A673 (cell line): ENCODE measurements around the gene SBF2. TPM values are rescaled to one million over a fixed set of nuclear protein-coding genes. Genes with fewer than 3 reads are reported as not detected.

Experiments used
- BruUV-seq: library from RNA; stranded (reverse); fragments of 400-500 nt; replicated peaks from 2 replicates; lab custom pipeline; 2021; lab: Mats Ljungman, UMichigan
- CTCF ChIA-PET: fragments of 300-600 bp; sonication (Branson Sonifier 250); formaldehyde crosslinking; loops from one replicate; lab custom pipeline; 2022; ENCODE audit warnings: antibody characterized with exemption; lab: Charles Lee
- POLR2A ChIA-PET: fragments of 300-600 bp; sonication (Branson Sonifier 250); formaldehyde crosslinking; loops from one replicate; lab custom pipeline; 2022; ENCODE audit warnings: antibody characterized with exemption; ENCODE audit not compliant: low non-redundant PET; lab: Charles Lee
- DNase-seq: peaks from one replicate; pipeline ENCODE4 v3.0.0-alpha.2; 2015; ENCODE audit warnings: low spot score
- H3K27ac ChIP-seq: fragments of 200-600 bp; sonication (generic); 2 replicates; pipeline ENCODE4 v1.5.1; 2016; ENCODE audit warnings: mixed run types, low read depth, mild to moderate bottlenecking, mixed read lengths, antibody characterized with exemption, low read length; ENCODE audit not compliant: poor library complexity, severe bottlenecking
- H3K27me3 ChIP-seq: fragments of 200-600 bp; sonication (generic); replicated peaks from 2 replicates; pipeline ENCODE4 v1.6.1; 2017; ENCODE audit warnings: mixed run types, low read depth, mild to moderate bottlenecking, mixed read lengths, antibody characterized with exemption, low read length; ENCODE audit not compliant: insufficient read depth, poor library complexity
- H3K36me3 ChIP-seq: fragments of 200-600 bp; sonication (generic); 2 replicates; pipeline ENCODE4 v1.6.1; 2016; ENCODE audit warnings: mixed run types, mild to moderate bottlenecking, mixed read lengths, antibody characterized with exemption, low read length; ENCODE audit not compliant: insufficient read depth, poor library complexity, severe bottlenecking
- H3K4me1 ChIP-seq: fragments of 200-600 bp; sonication (generic); 2 replicates; pipeline ENCODE4 v1.6.1; 2017; ENCODE audit warnings: mixed run types, mild to moderate bottlenecking, mixed read lengths, antibody characterized with exemption, low read length; ENCODE audit not compliant: insufficient read depth, poor library complexity, severe bottlenecking
- H3K4me3 ChIP-seq: fragments of 200-600 bp; sonication (generic); 2 replicates; pipeline ENCODE4 v1.5.1; 2016; ENCODE audit warnings: low read depth, mixed run types, mild to moderate bottlenecking, mixed read lengths, low read length; ENCODE audit not compliant: poor library complexity, severe bottlenecking
- H3K9me3 ChIP-seq: fragments of 200-600 bp; sonication (generic); 2 replicates; pipeline ENCODE4 v1.6.1; 2016; ENCODE audit warnings: mixed run types, low read depth, mild to moderate bottlenecking, mixed read lengths, antibody characterized with exemption, low read length; ENCODE audit not compliant: poor library complexity, severe bottlenecking
- CTCF ChIP-seq: fragments of 300-800, 200-600 bp; sonication (generic); conservative IDR thresholded peaks from 2 replicates; pipeline ENCODE4 v1.5.1; 2017; ENCODE audit warnings: low read depth, mild to moderate bottlenecking, antibody characterized with exemption, low read length, moderate library complexity, mixed read lengths
- EZH2 ChIP-seq: fragments of 200-600 bp; sonication (generic); IDR thresholded peaks from 2 replicates; pipeline ENCODE4 v1.6.1; 2017; ENCODE audit warnings: borderline replicate concordance, low read depth, mild to moderate bottlenecking, mixed read lengths, antibody characterized with exemption, low read length; ENCODE audit not compliant: poor library complexity, severe bottlenecking
- intact Hi-C: fragments of 100-400 bp; cut with micrococcal nuclease; formaldehyde crosslinking; loops from one replicate; pipeline ENCODE4 v1.10.0; 2022; ENCODE audit not compliant: unreplicated experiment
- total RNA-seq: library from RNA; stranded (reverse); gene quantifications from 2 replicates; pipeline ENCODE4 v1.2.3, GENCODE V29; 2021

SBF2 gene
- total RNA-seq, 1 experiment from 2014 or later, result 31.8 TPM

GRCh38 chr11:10322830-10323792 lies 29.1 kb upstream of the SBF2 start:
- DNase-seq, result peak; percentile 84
- H3K27me3 ChIP-seq, result no peaks in the 10 kb centered on the region
- H3K9me3 ChIP-seq, result no peaks in the 10 kb centered on the region
- no peak for TF ChIP-seq EZH2
- TF ChIP-seq CTCF, result peak; percentile 60
- no peaks in the 10 kb centered on the region for H3K36me3 ChIP-seq
- ChIA-PET CTCF (interaction anchor here (1.2 kb wide), 1 partner anchor 43 kb away, joined by 3 read pairs; no protein-coding TSS in a partner anchor), POLR2A (no interaction called here)
- peaks cover 12% of the 10 kb centered on the region for H3K4me1 ChIP-seq
- no peak overlapping the region for H3K4me3 ChIP-seq
- BruUV-seq, result no TSS peak
- no peak overlapping the region for H3K27ac ChIP-seq
- intact Hi-C loops, result loop anchor here (2.0 to 5.0 kb wide), 2 partner anchors 414 to 564 kb away; no protein-coding TSS in a partner anchor

- BruUV-seq, result no TSS peak
- no peaks in the 10 kb centered on the region for H3K9me3 ChIP-seq
- intact Hi-C loops, result loop anchor here (2.0 to 5.0 kb wide), 2 partner anchors 415 to 564 kb away; no protein-coding TSS in a partner anchor
- H3K4me3 ChIP-seq, result no peak overlapping the region
- no peak for DNase-seq
- TF ChIP-seq EZH2 (no peak), CTCF (no peak)
- H3K27ac ChIP-seq, result no peak overlapping the region
- ChIA-PET POLR2A (no interaction called here), CTCF (interaction anchor here (0.7 to 0.8 kb wide), 2 partner anchors 28 to 141 kb away, joined by 3 to 4 read pairs; no protein-coding TSS in a partner anchor)
- H3K27me3 ChIP-seq, result no peaks in the 10 kb centered on the region
- peaks cover 12% of the 10 kb centered on the region for H3K4me1 ChIP-seq
- H3K36me3 ChIP-seq, result no peaks in the 10 kb centered on the region
These were observed 28.4 kb upstream of the SBF2 start for GRCh38 chr11:10322401-10322800.

GRCh38 chr11:10320736-10321465 lies 26.9 kb upstream of the SBF2 start:
- intact Hi-C loops, result loop anchor here (5.0 kb wide), 1 partner anchor 416 kb away; no protein-coding TSS in a partner anchor
- ChIA-PET POLR2A (no interaction called here), CTCF (no interaction called here)
- no peaks in the 10 kb centered on the region for H3K27me3 ChIP-seq
- DNase-seq, result no peak
- TF ChIP-seq CTCF (no peak), EZH2 (no peak)
- H3K27ac ChIP-seq, result no peak overlapping the region
- no peaks in the 10 kb centered on the region for H3K36me3 ChIP-seq
- H3K9me3 ChIP-seq, result no peaks in the 10 kb centered on the region
- H3K4me3 ChIP-seq, result no peak overlapping the region
- no TSS peak for BruUV-seq
- H3K4me1 ChIP-seq, result peaks cover 12% of the 10 kb centered on the region
